ENCODE results near the gene TAGLN2. TPM values are rescaled to one million over a fixed set of nuclear protein-coding genes. Genes with fewer than 3 reads are reported as not detected.

Gene TAGLN2
- total and polyA plus RNA-seq, 4 donors = 75.1 to 101 (median 89.2) TPM

- Histone ChIP-seq H3K27ac (ENCODE audit: low read depth, low read length) (no peak overlapping the region), H3K36me3 (ENCODE audit: control insufficient read depth, insufficient read depth, low read length) (peaks cover 12% of the 10 kb centered on the region), H3K4me1 (ENCODE audit: control insufficient read depth, insufficient read depth, low read length) (peaks cover 31% of the 10 kb centered on the region)
These were observed 6.7 kb downstream of the TAGLN2 start for GRCh38 chr1:159918352-159919200.

GRCh38 chr1:159917533-159918351, 7.6 kb downstream of the TAGLN2 start:
- no peak overlapping the region for H3K4me3 ChIP-seq (ENCODE audit: low read depth, low read length)
- DNase-seq (ENCODE audit: low read depth in 4 of 6, low spot score in 6 of 6) = no peak
- peaks cover 23% of the 10 kb centered on the region for H3K4me1 ChIP-seq (ENCODE audit: control insufficient read depth, insufficient read depth, low read length)
- no peaks in the 10 kb centered on the region for H3K9me3 ChIP-seq (ENCODE audit: control insufficient read depth, insufficient read depth, low read length)
- H3K36me3 ChIP-seq (ENCODE audit: control insufficient read depth, insufficient read depth, low read length) = peaks cover 6% of the 10 kb centered on the region
- H3K27me3 ChIP-seq (ENCODE audit: control insufficient read depth, insufficient read depth, low read length) = no peaks in the 10 kb centered on the region
- 90% methylated on average over 4 of the region's 5 CpGs for WGBS (ENCODE audit: insufficient coverage)
- H3K27ac ChIP-seq (ENCODE audit: low read depth, low read length) = no peak overlapping the region

More at GRCh38 chr1:159918352-159919200, 6.7 kb downstream of the TAGLN2 start:
- 87% methylated on average over 12 of the region's 13 CpGs for WGBS (ENCODE audit: insufficient coverage)
- Histone ChIP-seq H3K9me3 (ENCODE audit: control insufficient read depth, insufficient read depth, low read length) (no peaks in the 10 kb centered on the region), H3K4me3 (ENCODE audit: low read depth, low read length) (no peak overlapping the region), H3K27me3 (ENCODE audit: control insufficient read depth, insufficient read depth, low read length) (no peaks in the 10 kb centered on the region)
- no peak for DNase-seq (ENCODE audit: low read depth in 4 of 6, low spot score in 6 of 6)

DNA sequence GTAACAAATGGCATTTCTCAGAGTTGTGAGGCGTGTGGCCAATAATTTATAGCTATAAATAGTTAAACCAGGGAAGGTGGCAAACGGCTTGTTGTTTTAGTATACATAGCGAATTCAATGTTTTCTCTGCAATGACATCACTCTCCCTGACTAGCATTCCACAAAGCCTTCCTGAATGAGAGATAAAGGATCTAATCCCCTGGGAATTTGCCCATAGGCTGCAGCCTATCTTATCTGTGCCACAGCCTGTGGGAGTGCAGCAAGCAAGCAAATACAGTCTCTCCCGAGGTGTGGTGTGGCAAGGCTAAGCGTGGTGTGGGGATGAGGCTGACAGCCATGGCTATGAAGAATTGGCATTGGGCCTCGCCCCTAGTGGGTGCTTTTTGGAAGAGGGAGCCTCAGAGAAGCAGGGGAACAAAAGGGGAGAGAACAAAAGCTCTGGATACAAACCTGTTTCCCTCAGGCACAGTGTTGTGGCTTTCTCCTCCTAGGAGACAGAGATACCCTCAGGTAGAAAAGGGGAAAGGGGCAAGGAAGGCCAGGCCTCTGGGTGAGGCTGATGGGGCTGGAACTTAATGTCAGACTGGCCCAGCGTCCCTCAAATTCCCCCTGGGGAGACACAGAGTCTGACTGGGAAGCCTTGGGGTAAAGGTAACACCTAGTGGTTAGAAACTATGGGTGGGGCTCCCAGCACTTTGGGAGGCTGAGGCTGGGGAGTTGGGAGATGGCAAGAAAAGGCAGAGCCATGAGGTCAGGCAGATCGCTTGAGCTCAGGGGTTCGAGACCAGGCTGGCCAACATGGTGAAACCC, 8.9 kb downstream of the TAGLN2 start:
- Histone ChIP-seq H3K4me1 (ENCODE audit: control insufficient read depth, insufficient read depth, low read length) (peaks cover 16% of the 10 kb centered on the region), H3K36me3 (ENCODE audit: control insufficient read depth, insufficient read depth, low read length) (peaks cover 5% of the 10 kb centered on the region), H3K27me3 (ENCODE audit: control insufficient read depth, insufficient read depth, low read length) (no peaks in the 10 kb centered on the region), H3K9me3 (ENCODE audit: control insufficient read depth, insufficient read depth, low read length) (no peaks in the 10 kb centered on the region), H3K4me3 (ENCODE audit: low read depth, low read length) (no peak overlapping the region), H3K27ac (ENCODE audit: low read depth, low read length) (no peak overlapping the region)
- WGBS (ENCODE audit: insufficient coverage) = 40% methylated on average over 4 of the region's 9 CpGs
- peak in 2 of 6 donors; percentile 64 to 80 for DNase-seq (ENCODE audit: low read depth in 4 of 6, low spot score in 6 of 6)

DNA sequence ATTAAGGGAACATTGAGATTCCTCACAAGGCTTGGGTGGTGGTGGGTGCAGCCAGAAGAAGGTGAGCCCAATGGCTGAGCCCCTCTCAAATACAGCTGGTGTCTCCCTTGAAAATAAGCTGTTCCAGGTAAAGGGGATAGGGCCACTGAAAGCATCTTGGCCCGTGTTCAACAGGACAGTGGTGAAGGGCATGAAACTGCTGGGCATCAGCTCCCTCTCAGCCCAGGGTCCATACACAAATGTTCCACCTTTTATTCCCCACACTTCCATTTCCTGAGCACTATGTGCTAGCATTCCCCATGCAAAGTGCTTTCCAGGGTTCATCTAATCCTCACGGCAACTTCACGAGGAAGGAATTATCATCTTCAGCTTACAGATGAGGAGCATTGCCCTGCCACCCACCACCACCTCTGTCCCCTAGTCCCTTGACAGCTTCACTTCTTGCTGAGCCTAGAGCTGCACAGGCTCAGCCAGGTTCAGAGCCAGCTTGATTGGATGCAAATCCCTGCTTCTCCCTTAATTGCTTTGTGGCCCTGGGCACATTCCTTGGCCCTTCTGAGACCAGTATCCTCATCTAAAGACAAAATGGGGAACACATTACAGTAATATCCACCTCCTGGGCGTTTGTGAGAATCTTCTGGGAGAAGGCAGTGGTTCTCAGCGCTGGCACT, 9.6 kb downstream of the TAGLN2 start:
- no peak overlapping the region for H3K27ac ChIP-seq (ENCODE audit: low read depth, low read length)
- 78% methylated on average over 3 of the region's 5 CpGs for WGBS (ENCODE audit: insufficient coverage)
- H3K4me3 ChIP-seq (ENCODE audit: low read depth, low read length) = no peak overlapping the region
- H3K36me3 ChIP-seq (ENCODE audit: control insufficient read depth, insufficient read depth, low read length) = peaks cover 5% of the 10 kb centered on the region
- H3K9me3 ChIP-seq (ENCODE audit: control insufficient read depth, insufficient read depth, low read length) = no peaks in the 10 kb centered on the region
- H3K4me1 ChIP-seq (ENCODE audit: control insufficient read depth, insufficient read depth, low read length) = peaks cover 16% of the 10 kb centered on the region
- H3K27me3 ChIP-seq (ENCODE audit: control insufficient read depth, insufficient read depth, low read length) = no peaks in the 10 kb centered on the region
- DNase-seq (ENCODE audit: low read depth in 4 of 6, low spot score in 6 of 6) = no peak

- Histone ChIP-seq H3K27me3 (ENCODE audit: control insufficient read depth, insufficient read depth, low read length) (no peaks in the 10 kb centered on the region), H3K27ac (ENCODE audit: low read depth, low read length) (no peak overlapping the region), H3K9me3 (ENCODE audit: control insufficient read depth, insufficient read depth, low read length) (no peaks in the 10 kb centered on the region), H3K4me1 (ENCODE audit: control insufficient read depth, insufficient read depth, low read length) (peaks cover 25% of the 10 kb centered on the region), H3K4me3 (ENCODE audit: low read depth, low read length) (no peak overlapping the region), H3K36me3 (ENCODE audit: control insufficient read depth, insufficient read depth, low read length) (peaks cover 4% of the 10 kb centered on the region)
- DNase-seq (ENCODE audit: low read depth in 4 of 6, low spot score in 6 of 6) = no peak
- 81% methylated on average over 8 of the region's 10 CpGs for WGBS (ENCODE audit: insufficient coverage)
These were observed 10.9 kb downstream of the TAGLN2 start for GRCh38 chr1:159914252-159915018.

DNA sequence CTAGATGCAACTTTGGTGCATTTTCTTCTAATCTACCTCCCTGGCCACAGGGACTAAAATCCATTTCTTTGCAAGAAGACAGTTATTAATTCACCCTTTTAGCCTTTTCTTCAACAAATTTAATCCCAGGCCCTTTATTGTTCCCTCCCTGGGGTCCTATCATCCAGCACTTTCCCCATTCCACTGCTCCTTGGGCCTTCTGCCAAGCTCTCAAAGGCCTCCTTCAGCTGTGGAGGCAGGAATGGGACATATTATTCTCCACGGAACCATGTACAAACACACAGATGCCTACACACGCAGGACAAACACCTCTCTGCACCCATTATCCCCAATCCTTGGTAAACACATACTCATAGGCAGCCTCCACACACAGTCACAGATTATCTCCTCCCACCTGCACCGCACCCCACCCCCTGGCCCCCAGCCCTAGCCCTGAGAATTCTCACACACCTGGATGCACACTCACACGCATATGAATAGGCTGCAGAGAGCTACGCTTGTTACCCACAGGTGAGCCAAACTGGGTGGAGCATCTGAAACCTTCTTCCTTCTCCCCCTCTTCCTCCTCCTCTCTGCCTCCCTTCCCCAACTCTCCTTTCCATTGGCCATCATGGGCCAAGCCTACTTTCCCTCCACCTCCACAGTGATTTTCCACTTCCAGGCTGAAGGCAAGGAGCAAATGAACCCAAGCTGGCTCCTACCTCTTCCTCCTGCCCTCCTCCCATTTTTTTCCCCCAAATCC, 11.7 kb downstream of the TAGLN2 start:
- 65% methylated on average over 5 of the region's 5 CpGs for WGBS (ENCODE audit: insufficient coverage)
- Histone ChIP-seq H3K27ac (ENCODE audit: low read depth, low read length) (no peak overlapping the region), H3K27me3 (ENCODE audit: control insufficient read depth, insufficient read depth, low read length) (no peaks in the 10 kb centered on the region), H3K9me3 (ENCODE audit: control insufficient read depth, insufficient read depth, low read length) (no peaks in the 10 kb centered on the region), H3K36me3 (ENCODE audit: control insufficient read depth, insufficient read depth, low read length) (no peaks in the 10 kb centered on the region), H3K4me3 (ENCODE audit: low read depth, low read length) (no peak overlapping the region), H3K4me1 (ENCODE audit: control insufficient read depth, insufficient read depth, low read length) (peaks cover 25% of the 10 kb centered on the region)
- DNase-seq (ENCODE audit: low read depth in 4 of 6, low spot score in 6 of 6) = peak in 1 of 6 donors; percentile 47

GRCh38 chr1:159911326-159912070, 13.8 kb downstream of the TAGLN2 start:
- DNase-seq (ENCODE audit: low read depth in 4 of 6, low spot score in 6 of 6) = no peak
- H3K27ac ChIP-seq (ENCODE audit: low read depth, low read length) = no peak overlapping the region
- no peaks in the 10 kb centered on the region for H3K36me3 ChIP-seq (ENCODE audit: control insufficient read depth, insufficient read depth, low read length)
- H3K4me1 ChIP-seq (ENCODE audit: control insufficient read depth, insufficient read depth, low read length) = peaks cover 21% of the 10 kb centered on the region
- no peaks in the 10 kb centered on the region for H3K27me3 ChIP-seq (ENCODE audit: control insufficient read depth, insufficient read depth, low read length)
- 73% methylated on average over 4 of the region's 6 CpGs for WGBS (ENCODE audit: insufficient coverage)
- no peak overlapping the region for H3K4me3 ChIP-seq (ENCODE audit: low read depth, low read length)
- H3K9me3 ChIP-seq (ENCODE audit: control insufficient read depth, insufficient read depth, low read length) = no peaks in the 10 kb centered on the region
